ENCODE results near the gene CCR5AS.
"Not testable (repeated sequence)": the region's sequence is repeated elsewhere in the genome, so short reads cannot be mapped to it uniquely, and the experiment has no call there.

CCR5AS gene

DNA sequence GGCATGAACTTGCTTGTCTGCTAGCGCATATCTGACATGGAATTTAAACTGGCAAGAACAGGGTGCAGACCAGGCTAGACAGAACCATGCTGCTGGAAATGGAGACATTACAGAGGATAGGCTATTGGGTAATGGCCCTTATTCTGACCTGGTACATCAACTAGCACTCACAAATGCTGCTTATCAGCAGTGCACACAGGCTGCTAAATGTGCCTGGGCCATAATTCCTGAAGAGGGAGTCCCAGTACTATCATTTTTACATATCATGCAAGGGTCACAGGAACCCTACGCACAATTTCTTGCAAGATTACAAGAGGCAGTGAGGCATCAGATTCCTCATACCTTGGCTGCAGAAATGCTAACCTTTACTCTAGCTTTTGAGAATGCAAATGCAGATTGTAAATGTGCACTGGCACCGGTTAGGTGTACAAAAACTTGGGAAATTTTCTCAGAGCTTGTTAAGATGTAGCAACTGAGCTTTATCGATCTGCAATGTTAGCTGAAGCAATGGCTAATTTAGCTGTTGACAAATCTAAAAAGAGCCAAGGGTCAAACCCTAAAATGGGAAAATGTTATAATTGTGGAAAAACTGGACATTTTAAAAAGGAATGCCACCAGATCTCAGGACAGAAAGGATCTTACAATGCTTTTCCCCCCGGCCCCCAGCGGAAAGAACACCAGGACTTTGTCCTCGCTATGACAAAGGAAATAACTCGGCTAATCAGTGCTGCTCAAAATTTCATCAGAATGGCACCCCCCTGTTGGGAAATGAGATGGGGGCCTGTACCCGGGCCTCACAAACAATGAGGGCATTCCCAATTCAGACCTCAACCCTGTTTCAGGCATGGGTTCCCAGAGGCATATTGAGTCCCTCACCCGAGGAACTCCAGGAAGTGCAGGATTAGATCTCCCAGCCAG lies 21.3 kb upstream of the CCR5AS start:
- TF ChIP-seq, protein P1, sequence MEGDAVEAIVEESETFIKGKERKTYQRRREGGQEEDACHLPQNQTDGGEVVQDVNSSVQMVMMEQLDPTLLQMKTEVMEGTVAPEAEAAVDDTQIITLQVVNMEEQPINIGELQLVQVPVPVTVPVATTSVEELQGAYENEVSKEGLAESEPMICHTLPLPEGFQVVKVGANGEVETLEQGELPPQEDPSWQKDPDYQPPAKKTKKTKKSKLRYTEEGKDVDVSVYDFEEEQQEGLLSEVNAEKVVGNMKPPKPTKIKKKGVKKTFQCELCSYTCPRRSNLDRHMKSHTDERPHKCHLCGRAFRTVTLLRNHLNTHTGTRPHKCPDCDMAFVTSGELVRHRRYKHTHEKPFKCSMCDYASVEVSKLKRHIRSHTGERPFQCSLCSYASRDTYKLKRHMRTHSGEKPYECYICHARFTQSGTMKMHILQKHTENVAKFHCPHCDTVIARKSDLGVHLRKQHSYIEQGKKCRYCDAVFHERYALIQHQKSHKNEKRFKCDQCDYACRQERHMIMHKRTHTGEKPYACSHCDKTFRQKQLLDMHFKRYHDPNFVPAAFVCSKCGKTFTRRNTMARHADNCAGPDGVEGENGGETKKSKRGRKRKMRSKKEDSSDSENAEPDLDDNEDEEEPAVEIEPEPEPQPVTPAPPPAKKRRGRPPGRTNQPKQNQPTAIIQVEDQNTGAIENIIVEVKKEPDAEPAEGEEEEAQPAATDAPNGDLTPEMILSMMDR (IDR thresholded peaks at IDR 0.05), result no peak
- ATAC-seq (ENCODE audit: low FRiP score), result no peak
- no peak for DNase-seq (ENCODE audit: low spot score)

DNA sequence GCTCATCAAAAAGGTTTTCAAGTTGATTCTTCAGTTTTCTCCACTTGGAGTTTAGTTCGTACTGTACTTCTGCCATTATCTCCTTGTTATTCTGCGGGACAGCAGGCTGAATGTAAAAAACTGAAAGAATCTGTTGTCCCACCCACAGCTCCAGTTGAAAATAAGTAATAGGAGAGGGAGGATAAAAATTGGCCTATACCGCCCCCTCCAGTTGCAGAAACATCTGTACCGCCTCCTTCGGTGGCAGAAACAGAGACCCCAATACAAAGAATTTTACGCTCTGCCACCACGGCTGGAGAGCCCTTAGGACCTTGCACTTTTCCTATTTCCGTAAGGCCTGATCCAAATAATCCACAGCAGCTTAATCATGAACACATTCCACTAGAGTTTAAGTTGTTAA lies 20.5 kb upstream of the CCR5AS start:
- not testable (repeated sequence) for DNase-seq (ENCODE audit: low spot score); ATAC-seq (ENCODE audit: low FRiP score)

DNA sequence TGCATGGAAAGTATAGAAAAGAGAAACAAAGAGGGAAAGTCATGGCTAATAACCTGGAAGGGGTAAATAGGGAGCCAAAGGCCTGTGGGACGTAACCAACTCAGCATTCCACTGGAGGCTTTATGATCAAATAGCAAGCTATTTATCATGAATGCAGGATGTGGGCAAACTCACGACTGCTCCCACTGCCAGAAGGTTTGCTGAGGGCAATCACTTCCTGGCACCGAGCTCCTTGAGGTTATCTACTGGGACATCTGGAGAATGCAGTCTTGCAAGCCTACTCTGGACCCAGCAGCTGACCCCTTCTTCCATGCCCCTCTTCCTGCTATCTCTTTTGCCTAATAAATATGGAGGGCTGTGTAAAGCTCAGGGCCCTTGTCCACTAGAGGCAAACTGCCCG lies 19.6 kb upstream of the CCR5AS start:
- ATAC-seq (ENCODE audit: low FRiP score); DNase-seq (ENCODE audit: low spot score): not testable (repeated sequence)

DNA sequence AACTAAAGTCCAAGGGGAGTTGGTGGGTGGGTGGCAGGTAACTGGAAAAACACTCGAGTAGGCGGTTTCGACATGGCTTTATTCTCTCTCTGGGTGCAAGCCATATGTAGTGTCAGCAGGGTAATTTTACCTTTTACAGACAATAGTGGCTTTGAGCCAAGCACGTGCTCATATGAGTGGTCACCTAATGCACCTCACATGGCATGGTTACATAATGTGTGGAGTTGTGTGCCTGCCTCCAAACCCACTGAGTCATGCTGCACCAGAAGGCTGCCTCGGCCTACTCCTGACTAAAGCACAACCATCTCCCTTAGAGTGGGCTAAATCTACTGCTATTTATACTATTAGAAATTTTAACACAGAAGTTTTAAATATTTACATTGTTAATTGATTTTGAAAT lies 16.7 kb upstream of the CCR5AS start:
- TF ChIP-seq, protein P1 (IDR thresholded peaks at IDR 0.05), result no peak
- DNase-seq (ENCODE audit: low spot score) (no peak), ATAC-seq (ENCODE audit: low FRiP score) (peak; percentile 42)

DNA sequence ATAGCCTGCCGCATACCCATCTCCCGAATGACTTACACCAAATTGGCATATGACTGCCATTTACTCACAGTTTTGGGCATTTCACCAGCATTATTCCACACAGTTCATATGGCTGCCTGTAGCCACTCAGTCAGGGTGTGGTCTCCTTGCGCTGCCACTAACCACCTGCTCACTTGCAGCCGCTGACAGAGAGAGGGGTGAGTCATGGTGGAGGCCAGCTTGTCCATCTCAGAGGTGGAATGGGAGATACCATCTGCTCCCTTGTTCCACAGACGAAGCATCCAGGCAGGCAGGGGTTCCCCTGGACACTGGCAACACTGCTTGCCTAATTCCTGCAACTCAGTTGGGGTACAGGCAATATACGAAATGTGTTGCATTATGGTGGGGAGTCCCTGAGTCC lies 15.8 kb upstream of the CCR5AS start:
- TF ChIP-seq, protein P1 (IDR thresholded peaks at IDR 0.05), result no peak
- DNase-seq (ENCODE audit: low spot score) (no peak), ATAC-seq (ENCODE audit: low FRiP score) (no peak)

DNA sequence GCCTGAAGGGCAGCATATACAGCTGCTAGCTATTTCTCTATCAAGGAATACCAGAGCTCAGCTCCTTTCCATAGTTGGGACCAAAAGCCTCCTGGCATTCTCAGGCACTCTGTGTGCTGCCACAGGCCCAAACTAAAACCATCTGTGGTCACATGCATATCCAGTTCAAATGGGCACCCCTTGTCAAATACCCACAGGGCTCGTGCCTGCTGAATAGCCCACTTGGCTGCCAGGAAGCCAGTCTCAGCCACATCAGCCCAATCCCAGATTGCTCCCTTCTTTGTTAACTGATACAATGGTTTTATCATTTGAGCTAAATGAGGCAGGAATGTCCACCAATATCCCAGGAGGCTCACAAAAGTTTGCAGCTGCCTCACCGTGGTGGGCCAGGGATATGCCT lies 14.1 kb upstream of the CCR5AS start:
- TF ChIP-seq, protein P1 (IDR thresholded peaks at IDR 0.05), result no peak
- ATAC-seq (ENCODE audit: low FRiP score), result no peak
- no peak for DNase-seq (ENCODE audit: low spot score)

DNA sequence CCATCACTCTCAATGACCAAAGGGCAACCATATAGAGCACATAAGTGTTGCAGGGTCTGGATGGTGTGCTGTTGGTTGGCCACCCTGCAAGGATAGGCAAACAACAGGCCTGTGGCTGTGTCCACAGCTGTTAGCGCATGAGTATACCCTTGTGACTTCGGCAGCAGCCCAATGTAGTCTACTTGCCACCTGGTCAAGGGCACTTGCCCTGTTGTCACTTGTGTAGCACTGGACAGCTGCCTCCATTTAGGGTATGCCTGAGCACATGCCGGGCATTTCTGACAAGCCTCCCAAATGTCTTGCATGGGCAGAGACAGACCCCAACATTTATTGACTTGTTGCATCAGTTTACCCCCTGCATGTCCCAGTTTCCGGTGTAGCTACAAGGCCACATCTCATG lies 12.9 kb upstream of the CCR5AS start:
- TF ChIP-seq, protein P1 (IDR thresholded peaks at IDR 0.05), result no peak
- DNase-seq (ENCODE audit: low spot score), result no peak
- ATAC-seq (ENCODE audit: low FRiP score), result no peak

DNA sequence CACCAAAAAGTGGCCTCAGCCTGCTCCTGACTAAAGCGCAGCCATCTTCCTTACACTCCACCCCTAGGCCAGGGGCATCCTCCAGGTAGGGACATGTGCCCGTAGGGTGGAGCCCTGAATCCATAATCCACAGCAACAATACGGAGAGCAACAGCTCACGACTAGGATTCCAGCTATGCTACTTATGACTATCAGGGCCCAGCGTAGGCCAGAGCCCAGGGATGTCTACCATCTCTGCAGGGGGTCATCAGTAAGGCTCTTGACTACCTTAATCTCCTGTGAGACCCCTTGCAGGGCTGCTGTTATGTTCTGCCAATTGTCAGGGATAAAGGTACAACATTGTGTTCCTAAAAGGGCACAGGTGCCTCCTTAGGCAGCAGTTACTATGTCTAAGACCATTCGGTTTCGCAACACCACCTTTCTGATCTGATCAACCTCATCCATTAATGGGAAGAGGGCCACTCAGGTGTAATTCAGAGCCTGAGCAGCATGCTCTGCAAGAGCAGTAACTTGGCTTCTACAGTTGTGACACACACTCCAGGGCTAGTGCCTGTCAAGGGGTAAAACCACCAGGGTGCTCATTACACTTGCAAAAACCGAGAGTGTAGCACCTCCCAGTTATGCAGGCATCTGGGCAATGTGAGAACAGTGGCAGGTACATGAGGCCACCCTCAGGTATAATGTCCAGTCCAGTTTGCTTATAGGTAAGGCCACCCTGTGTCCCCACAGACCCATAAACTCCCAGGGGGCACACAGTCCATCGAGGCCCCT lies 11.2 kb upstream of the CCR5AS start:
- TF ChIP-seq, protein P1 (IDR thresholded peaks at IDR 0.05), result no peak
- no peak for DNase-seq (ENCODE audit: low spot score)
- no peak for ATAC-seq (ENCODE audit: low FRiP score)
